LNCaP clone FGC (cell line): ENCODE measurements around the gene DLGAP1.

ENCODE experiments used
- DNase-seq: peaks from one replicate; pipeline ENCODE4 v3.0.0-alpha.2; 2011; ENCODE audit warnings: low read depth
- H3K4me3 ChIP-seq: 2 replicates; pipeline ENCODE4 v1.5.1; 2011; ENCODE audit warnings: mild to moderate bottlenecking, low read depth, low read length, control low read depth
- TF ChIP-seq, protein P1 (sequence below): IDR thresholded peaks from 2 replicates; pipeline ENCODE4 v1.5.1; 2012; ENCODE audit warnings: mild to moderate bottlenecking; ENCODE audit not compliant: control insufficient read depth, insufficient read depth; ENCODE audit errors: extremely low read depth

The DLGAP1 gene

DNA sequence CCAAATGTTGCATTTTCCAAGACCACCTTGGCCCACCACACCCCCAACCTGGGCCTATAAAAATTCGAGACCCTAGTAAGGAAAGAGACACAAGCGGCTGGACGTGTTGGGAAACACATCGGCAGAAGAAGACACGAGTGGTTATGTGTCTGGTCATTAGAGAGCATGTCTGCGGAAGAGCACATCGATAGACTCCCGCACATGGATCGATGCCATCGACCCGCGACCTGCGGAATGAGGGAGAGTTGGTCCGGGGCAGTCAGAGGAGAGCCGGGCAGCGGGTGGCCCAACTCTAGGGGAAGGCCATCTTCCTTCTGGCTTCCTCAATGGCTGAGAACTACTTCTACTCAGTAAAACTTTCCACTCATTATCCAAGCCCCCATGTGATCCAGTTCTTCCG lies 785.7 kb downstream of the DLGAP1 start:
- DNase-seq: no peak
- TF ChIP-seq, protein P1, sequence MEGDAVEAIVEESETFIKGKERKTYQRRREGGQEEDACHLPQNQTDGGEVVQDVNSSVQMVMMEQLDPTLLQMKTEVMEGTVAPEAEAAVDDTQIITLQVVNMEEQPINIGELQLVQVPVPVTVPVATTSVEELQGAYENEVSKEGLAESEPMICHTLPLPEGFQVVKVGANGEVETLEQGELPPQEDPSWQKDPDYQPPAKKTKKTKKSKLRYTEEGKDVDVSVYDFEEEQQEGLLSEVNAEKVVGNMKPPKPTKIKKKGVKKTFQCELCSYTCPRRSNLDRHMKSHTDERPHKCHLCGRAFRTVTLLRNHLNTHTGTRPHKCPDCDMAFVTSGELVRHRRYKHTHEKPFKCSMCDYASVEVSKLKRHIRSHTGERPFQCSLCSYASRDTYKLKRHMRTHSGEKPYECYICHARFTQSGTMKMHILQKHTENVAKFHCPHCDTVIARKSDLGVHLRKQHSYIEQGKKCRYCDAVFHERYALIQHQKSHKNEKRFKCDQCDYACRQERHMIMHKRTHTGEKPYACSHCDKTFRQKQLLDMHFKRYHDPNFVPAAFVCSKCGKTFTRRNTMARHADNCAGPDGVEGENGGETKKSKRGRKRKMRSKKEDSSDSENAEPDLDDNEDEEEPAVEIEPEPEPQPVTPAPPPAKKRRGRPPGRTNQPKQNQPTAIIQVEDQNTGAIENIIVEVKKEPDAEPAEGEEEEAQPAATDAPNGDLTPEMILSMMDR: no peak
- no peak overlapping the region for H3K4me3 ChIP-seq

DNA sequence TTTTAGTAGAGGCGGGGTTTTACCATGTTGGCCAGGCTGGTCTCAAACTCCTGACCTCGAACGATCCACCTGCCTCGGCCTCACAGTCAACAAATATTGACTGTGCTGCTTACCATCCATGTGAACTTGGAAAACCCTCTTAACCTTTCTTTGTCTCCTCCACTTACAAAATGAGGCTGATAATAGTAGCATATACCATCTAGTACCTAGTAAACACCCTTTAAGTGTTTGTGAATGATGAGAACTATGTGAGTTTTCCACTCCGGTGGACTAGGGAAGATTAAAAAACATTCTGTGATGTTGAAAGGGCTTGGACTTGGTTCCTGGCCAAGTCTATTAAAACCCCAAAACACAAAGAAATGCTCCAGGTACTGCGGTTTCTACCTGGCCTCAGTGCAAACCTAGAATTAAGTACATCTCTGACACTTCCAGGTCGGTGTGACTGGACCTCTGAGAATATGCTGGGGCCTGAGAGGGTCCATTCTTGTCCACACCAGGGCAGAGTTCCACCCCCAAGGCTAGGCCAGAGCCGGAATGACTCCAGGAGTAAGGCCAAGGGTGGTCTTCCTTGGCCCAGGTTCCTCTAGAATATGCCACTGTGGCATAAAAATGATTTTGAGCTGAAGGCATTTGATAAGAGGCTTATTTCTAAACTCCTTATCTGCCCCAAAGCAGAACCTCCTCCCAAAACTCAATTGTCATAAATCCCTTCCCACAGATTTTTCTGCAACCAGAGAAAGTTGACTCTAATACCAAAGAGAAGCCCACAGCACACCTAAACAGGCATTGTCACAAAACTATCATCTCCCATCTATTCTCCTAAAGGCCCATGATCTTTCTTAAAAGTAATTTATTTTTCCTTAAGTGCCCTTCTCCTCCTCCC lies 787.6 kb downstream of the DLGAP1 start:
- no peak for DNase-seq

DNA sequence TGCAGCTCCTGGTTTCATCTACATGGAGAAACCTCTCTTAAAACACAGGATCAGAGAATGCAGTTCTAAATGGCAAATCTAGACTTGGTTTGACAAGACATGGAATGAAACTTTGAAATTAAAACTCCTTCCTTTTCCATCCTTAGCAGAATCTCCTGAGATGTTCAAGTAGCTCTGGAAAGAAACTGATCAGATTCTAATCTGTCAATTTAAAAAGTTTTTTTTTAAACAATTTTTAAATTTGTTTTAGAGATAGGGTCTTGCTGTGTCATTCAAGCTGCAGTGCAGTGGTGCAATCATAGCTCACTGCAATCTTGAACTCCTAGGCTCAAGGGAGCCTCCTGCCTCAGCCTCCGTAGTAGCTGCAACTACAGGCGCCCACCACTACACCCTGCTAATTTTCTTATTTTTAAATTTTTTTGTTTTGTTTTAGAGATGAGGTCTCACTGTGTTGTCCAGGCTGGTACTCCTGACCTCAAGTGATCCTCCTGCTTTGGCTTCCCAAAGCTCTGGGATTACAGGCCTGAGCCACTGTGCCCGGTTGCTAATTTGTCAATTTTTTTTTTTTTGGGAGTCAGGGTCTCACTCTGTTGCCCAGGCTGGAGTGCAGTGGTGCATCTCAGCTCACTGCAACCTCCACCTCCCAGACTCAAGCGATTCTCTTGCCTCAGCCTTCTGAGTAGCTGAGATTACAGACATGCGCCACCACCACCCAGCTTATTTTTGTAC lies 788.4 kb downstream of the DLGAP1 start:
- DNase-seq: no peak
- no peak overlapping the region for H3K4me3 ChIP-seq
- TF ChIP-seq, protein P1: no peak

More for the DNA sequence above, 787.6 kb downstream of the DLGAP1 start:
- TF ChIP-seq, protein P1: no peak
- H3K4me3 ChIP-seq: no peak overlapping the region

- H3K4me3 ChIP-seq: no peak overlapping the region
- peak; percentile 51 for DNase-seq
- TF ChIP-seq, protein P1: peak; percentile 92
Measured at GRCh38 chr18:3665780-3666525, 789.2 kb downstream of the DLGAP1 start.

GRCh38 chr18:3665204-3665603 lies 789.9 kb downstream of the DLGAP1 start:
- H3K4me3 ChIP-seq: no peak overlapping the region
- TF ChIP-seq, protein P1: no peak
- DNase-seq: no peak

DNA sequence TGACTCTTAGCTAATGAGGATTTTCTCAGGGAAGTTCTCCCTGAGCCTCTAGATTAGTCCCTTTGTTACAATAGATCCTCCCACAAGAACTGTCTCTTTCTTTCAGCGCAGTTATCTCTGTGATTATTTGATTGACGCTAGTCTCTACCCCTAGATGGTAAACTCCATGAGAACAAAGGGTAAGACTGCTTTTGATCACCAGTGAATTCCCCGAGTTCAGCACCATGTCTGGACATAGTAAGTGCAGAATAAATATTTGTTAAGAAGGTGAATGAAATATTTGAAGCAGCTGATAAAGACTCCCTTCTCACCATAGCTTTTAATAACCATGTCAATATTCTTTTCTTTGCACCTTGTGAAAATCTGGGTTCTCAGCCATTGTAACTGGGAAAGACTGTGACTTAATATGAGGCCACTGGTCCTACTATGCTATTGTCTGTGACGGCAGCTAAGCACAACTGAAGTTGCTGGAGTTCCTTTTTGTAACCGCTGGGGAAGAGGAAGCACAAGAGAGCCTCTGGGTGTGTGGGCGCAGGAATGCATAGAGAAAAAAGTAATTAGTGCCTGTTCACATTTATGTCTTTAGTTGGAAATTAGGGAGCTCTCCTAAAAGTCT lies 790.4 kb downstream of the DLGAP1 start:
- no peak overlapping the region for H3K4me3 ChIP-seq
- no peak for DNase-seq
- TF ChIP-seq, protein P1: no peak
